Right kidney (tissue), 1 donor: ENCODE results near the gene ZNF536.

ENCODE experiments used
- DNase-seq: peaks from one replicate; pipeline ENCODE4 v3.0.0-alpha.2; 2016

ZNF536 gene

DNA sequence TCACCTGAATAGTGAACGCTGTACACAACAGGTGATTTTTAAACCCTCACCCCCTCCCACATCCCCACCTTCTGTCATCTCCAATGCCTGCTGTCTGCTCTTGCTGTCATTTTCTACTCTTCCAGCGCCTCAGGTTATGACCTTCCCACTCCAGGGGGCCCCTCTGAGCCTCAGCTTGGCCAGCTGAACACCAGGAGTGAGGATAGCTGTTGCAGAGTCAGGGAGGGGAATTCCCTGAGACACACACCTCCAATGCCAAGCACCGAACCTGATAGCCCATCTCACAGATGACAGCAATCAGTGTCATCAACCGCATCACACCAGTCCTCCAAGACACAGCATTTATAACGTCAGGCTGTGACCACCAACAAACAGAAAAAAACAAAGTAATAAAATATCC lies 193.5 kb downstream of the ZNF536 start:
- DNase-seq: no peak

DNA sequence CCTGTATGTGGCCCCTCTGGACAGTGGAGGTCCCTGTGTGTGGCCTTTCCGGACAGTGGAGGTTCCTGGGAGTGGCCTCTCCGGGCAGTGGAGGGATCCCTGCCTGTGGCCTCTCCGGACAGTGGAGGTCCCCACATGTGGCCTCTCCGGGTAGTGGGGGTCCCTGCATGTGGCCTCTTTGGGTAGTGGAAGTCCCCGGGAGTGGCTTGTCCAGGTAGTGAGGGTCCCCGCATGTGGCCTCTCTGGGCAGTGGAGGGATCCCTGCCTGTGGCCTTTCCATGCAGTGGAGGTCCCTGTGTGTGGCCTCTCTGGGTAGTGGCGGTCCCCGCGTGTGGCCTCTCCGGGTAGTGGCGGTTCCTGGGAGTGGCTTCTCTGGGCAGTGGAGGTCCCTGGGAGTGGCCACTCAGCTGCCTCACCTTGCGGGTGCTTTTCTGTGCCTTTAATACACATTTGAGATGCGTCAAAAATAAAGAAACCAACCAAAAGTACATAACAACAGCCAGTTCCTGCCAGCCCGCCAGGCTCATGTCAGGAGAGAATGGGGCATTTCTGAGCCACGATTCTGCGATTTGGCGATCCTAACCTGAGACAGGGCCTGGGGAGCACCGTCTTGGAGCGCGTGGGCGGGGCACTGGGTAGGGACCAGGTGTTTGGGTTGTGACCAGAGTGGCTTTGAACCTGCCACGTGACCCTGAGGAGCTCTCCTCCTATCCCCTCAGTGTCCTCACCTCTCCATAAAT lies 194.7 kb downstream of the ZNF536 start:
- no peak for DNase-seq

DNA sequence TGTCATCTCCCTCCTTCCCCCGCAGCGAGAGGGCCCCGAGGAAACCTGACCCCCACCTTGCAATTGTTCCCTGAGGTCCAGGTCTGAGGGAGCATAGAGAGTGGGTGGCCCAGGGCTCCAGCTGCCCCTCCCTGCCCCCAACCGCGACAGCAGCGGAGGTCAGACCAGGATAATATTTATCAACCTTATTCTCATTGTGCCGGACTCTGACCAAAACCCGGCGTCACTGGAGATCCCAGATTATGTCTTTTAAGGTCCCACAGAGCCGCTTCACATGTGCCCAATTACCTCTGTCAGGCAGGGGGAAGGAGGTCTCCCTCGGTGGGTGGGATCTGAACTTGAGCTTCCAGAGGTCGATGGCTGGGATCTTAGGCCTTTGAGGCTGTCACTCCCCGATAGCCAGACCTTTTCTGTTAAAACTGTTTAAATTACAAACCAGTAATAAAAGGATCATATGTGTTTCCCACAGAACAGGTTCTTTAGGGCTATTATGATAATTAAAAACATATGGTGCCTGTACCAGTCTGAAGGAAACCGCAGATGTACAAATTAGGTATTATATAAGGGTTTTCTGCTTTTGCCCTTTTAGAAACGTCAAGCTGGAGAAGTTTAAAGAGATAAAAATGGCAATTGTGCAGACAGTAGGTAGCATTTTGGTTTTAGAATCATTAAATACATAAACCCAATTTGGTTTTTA lies 195.5 kb downstream of the ZNF536 start:
- DNase-seq: no peak

DNA sequence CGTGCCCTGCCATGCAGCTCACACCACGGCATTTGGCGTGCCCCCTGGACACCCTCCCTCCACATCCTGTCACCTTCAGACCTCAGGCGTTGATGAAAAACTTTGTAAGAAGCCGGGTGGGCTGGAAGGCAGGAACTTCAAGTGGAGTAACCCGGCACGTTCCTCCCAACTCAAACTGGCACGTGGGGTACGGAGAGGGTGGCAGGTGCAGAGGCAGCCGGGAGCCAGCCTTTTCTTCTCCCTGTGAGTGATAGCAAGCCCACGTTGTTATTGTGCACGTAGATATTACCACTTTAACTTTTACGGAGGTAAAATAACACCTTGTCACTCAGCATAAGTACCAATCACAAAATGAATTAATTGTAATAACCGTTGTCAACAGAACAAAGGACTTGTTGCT lies 198.0 kb downstream of the ZNF536 start:
- DNase-seq: no peak

DNA sequence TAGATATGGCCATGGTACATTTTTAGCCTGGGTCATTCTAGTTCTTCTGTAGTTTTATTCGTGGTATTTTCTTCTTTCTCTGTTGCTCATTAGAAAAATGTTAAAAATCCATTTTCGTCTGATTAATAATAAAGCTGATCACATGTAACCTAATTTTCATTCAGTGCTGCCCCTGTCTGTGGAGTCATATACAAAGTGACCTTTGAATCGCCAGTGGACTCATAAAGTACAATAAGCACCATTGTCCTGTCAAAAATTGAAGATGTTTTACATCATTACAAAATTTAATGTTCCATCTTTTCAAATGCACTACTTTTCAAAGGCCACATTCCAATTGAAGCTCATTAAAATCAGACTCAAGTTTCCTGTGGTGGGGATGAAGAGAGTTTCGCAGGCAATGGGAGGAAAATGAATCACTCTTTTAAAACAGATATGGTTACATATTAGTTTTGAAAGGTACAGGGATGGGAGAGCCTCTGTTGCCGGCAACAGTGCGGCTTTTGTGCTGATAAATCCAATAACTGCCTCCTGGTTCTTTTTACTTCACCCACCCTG lies 205.4 kb downstream of the ZNF536 start:
- no peak for DNase-seq

DNA sequence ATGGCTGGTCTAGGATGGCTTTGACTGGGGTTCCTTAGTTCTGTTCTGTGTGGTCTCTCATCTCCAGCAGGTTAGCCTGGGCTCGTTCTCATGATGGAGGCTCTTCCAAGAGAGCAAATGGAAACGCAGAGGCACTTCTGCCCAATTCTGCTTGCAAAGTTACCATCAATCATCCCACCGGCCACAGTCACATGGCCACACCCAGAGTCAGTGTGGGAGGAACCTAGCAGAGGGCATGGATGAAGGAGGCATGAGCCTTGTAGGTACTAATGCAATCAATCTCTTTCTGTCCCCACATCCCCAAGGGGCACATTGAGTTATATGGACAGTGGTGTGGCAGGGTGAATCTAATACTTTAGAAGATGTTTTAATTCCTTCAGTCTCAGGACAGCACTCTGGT lies 207.2 kb downstream of the ZNF536 start:
- no peak for DNase-seq

DNA sequence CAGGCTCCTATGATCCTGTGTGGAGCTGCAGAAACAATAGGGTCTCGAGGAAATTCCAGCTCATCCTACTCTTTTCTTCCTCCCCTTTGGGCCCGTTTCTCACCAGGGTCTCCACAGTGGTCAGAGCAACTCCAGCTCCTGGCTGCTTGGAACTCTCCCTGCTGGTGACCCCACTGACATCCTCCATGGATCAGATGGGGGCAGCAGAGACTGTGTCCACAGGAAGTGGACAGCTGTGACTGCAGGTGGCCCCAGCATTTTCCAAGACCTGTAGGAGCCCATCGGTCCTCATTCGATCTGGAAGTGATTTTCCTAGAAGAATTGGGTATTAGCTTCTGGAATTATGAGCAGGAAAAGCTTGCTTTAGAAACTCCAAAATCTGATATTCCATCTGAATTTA lies 208.5 kb downstream of the ZNF536 start:
- no peak for DNase-seq

DNA sequence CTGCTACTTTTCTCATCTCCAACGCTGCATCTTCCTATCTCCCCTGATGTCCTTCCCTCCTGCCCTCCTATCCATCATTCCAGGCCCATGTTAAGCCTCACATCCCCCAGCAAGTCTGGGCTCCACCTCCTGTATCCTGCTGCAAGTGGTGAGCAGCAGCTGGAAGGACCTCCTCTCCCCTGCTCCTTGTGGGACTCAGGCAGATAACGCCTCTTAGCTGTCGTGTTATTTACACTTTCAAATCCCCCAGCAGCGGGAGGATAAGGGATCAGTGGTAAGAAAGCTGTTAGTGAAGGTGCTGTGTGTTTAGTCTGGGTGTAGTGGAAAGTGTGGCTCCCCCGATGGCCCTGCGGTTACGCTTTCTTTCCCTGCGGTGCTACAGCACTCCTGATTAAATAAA lies 211.9 kb downstream of the ZNF536 start:
- DNase-seq: no peak

DNA sequence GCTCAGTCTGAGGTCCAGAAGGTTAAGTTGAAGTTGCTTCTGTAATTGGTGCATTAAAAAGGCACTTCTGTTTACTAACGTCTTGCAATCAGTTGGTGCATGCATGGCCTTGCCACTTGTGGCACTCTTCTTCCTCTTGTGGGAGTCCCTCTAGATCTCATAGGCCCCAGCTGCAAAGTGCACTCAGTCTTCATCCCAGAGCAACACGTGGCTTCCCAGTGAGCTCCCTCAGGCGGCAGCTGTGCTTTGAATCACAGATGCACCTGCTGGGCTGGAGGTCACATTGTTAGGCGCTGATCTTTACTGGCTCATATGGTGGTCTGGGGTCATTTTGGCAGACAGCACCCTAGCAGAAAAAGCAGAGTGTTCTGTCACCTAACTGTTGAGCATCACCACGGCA lies 215.7 kb downstream of the ZNF536 start:
- no peak for DNase-seq

DNA sequence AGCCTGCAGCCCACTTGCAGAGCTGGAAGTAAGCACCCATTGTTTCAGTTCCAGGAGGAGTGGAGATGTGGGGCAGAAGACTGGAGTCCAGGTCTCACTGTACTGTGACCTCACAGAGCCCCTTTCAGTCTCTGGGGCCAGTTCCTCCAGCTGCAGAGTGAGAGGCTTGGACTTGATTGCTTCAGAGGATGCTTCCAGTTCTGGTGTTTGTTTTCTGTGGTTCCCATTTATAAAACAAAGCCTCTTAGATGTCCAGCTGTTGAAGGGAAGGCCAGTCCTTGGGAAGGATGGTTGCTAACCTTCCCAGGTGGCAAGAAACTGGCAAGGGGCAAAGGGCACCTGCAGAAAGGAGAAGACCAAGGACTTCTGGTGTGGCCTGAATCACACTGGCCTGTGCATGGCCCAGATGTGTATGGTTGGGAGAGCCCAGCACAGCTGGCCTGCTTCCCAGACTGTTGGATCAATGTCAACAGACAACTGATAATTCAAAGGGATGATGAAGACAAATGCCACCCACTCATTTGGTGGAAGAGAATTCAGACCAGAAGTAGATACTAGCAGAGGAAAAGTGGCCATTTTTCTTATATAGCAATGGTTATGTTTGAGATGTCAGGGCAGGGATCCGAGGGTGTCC lies 218.5 kb downstream of the ZNF536 start:
- no peak for DNase-seq

DNA sequence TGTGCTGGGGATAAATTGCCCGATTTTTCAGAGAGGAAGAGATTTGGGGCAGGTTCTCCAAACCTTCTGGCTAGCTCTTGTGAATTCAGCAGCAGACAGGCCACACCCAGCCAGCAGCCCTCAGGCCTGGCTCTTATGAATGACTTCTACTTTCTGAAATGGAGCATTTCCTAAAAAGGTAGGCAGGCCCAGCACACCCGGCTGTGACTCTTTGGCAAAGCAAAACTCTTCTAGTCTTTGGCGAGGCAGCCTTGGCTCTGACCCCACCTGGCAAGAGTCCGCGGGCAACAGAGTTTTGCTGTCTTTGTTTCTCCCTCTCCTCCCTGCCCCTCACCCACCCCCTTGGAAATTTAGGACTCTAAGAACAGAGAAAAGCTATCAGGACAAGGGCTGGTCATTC lies 221.2 kb downstream of the ZNF536 start:
- DNase-seq: no peak

DNA sequence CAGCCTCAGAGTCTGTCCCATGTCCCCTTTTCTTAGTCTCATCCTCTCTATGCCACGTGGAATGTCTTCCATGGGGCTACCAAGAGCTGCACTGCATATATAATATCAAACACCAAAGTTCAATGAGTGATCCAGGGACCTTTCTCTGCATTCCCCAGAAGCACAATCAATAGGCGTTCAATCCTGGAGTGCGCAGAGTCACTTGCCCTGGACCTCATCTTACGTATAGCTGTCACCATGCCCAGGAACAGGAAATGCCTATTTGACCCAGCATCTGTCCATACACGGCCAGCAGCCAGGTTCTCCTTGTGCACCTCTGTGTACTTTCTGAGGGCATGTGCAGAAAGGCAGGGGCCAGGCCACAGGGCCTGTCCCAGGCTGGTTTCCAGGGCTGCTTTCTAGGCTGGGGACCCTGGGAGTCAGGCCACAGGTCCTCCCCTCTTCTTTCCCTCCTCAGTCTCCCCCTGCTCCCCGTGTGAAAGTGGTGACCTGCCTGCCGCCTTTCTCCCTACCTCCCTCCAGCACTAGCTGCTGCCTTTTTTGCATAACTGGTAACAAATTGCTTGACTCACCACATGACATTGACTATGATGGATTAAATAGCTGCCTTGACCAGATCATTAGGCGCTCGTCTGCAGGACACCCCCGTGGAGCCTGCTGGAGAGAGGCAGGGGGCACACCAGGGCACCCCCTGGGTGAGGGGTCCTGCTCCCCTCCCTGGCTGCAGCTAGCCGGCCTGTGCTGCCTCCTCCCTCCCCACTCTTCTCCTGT lies 222.0 kb downstream of the ZNF536 start:
- no peak for DNase-seq

DNA sequence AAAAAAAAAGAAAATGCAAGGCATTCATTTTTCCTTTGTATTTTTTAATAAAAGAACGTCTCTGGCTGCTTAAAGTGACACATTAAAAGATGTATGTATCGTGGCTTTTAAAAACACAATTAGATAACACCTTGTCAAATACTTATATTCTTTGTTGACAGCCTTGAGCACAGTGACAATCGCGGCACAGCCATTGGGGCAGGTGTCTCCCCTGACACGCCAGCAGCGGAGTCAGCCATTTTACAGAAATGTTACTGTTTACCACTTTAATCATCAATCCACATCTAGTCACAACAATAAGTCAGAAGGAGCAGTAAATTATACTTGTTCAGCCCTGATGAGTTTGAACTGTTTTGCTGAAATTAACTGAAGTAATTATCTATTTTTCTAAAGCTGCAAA lies 224.1 kb downstream of the ZNF536 start:
- no peak for DNase-seq

DNA sequence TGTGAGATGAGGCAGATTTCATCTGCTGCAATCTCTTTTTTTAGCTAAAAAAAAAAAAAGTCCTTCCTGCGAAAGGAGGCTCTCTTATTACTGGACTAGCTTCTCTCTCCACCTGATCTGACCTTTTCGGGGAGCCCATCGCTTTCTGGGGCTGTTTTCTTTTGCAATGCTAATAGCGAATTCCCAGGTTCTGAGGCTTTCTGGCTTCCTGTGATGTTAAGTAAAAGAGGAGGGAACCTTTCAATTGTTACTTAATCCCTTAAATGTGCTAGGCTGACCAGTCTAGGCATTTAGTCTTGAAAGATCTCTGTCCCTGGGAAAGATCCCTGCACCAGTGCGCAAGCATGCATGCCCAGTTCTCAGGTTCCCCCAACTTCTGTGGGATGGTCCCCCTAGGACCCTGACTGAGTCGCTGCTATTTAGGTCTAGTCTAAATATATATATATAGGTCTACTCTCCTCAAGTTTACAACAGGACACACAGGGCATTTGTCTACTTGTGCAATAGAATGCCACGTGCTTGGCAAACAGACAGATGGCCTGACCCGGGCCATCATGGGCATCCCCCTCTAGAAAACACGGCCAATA lies 224.7 kb downstream of the ZNF536 start:
- no peak for DNase-seq

DNA sequence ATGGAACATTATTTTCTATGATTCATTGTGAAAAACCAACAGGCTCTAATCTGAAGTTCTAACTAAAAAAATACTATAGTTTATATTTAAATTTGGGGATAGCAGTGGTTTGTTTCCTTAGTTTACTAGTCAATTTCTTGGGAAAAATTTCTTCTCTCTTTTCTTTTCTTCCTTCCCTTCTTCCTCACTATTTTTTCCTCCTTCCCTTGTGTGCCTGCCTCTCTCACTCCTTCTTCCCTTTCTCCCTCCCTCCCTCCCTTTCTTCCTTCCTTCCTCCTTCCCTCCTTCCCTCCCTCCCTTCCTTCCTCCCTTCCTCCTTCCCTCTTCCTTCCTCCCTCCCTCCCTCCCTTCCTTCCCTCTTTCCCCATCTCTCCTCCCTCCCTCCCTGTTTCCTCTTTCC lies 226.5 kb downstream of the ZNF536 start:
- DNase-seq: no peak

DNA sequence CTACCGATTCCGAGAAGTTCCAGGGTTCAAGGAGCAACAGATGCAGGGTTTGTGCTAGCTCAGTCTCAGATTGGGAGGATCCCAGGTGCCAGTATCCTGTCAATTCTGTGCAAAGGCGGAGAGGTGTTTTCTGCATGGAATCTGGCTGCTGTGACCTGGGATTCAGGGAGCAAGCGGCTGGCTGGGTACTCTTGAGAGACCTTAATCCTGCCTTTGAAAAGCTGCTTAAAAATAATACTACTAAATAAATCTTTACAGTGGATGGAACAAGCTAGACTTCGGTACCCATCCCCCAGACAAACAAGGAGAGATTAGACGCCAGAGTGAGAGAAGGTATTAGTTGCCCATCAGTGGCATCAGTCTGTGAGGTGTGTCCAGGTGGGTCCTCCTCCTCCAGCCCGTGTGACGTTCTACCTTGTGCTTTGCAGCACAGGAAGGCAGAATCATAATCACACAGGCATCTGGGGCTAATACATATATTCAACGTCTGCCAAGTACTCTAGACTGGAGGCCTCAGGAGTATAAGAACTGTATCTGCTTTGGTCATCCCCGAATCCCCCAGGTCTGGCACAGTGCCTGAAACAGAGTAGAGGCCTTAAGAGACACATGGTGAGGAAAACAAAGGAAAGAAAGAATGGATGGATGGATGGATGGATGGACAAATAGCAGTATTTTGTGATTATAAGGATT lies 230.6 kb downstream of the ZNF536 start:
- DNase-seq: no peak

DNA sequence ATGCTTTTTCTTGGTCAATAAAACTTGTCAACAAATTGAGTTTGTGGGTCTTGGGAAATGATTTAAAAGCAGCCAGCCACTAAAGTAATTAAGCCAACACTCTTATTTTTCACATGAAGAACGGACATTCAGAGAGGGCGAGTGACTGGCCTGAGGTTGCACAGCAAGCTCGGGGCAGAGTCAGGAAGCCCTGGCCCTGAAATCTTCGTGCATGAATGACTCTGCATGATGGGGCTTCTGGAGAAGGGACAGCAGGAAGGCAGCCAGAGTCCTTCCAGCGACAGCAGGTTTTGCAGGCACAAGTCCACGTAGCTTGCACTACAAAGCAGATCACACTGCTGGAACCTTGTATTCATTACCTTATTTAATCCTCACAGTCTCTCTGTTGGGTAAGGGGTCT lies 232.5 kb downstream of the ZNF536 start:
- no peak for DNase-seq

DNA sequence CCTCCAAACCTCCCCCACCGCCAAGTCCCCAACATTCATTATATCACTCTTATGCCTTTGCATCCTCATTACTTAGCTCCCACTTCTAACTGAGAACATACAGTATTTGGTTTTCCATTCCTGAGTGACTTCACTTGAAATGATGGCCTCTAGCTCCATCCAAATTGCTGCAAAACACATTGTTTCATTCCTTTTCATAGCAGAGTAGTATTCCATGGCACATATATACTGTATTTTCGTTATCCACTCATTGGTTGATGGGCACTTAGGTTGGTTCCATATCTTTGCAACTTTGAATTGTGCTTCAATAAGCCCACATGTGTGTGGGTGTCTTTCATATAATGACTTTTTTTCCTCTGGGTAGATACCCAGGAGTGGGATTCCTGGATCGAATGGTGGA lies 233.1 kb downstream of the ZNF536 start:
- DNase-seq: no peak

DNA sequence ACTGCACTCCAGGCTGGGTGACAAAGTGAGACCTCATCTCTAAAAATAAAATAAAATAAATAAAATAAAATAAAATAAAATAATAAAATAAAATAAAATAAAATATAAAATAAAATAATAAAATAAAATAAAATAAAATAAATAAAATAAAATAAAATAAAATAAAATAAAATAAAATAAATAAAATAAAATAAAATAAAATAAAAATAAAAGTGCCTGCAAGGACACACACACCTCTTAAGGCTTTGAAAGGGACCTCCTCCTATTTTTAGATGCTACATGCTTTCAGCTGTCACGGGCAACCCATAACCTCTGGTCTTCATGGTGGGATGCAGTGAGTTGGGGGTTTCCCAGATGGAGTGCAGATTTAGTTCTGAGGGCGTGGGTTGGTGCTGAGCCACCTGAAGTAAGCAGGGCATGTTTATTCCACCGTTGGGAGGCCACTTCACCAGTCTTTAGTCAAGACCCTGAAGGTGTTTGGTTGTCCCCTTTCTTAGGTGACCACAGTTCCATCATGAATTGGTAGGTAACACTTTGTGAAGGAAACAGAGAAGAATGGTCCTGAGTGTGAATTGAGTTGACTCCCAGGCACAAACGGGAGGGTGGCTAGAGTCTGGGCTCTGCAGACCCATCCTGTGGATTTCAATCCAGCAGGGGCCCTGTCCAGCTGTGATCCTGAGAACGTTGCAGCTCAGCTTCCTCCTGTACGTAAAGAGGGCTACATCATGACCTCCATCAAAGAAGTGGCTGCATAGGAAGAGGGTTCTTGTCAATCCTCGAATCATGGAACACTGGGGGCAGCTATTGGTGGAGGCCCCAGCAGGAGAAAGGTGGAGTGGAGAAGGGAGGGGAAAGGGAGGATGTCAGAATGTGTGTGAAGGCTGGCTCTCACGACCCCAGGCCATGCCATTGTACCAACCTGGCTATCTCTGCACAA lies 234.2 kb downstream of the ZNF536 start:
- DNase-seq: no peak
